CD4-positive, alpha-beta T cell treated with Interleukin-10 for 1 hour (primary cell): ENCODE results near the gene PBX2.

Experiments used
- DNase-seq: peaks from one replicate; pipeline ENCODE4 v3.0.0-alpha.2; 2020

PBX2 gene

GRCh38 chr6:32185681-32186131 is 4.3 kb downstream of the PBX2 start:
- peak; percentile 78 for DNase-seq

- no peak for DNase-seq
Measured at GRCh38 chr6:32184084-32184640, 5.8 kb downstream of the PBX2 start, which contains the start of gene AGER. Gene AGER, minus strand, starts transcription at chr6:32184253. Its CDS starts 31 bp downstream, at chr6:32184222.

- no peak for DNase-seq
Measured at GRCh38 chr6:32183483-32184083, 6.4 kb downstream of the PBX2 start.

- DNase-seq, result no peak
Measured at GRCh38 chr6:32183030-32183429, 7.0 kb downstream of the PBX2 start.

- no peak for DNase-seq
Measured at GRCh38 chr6:32182555-32182981, 7.4 kb downstream of the PBX2 start.

GRCh38 chr6:32181915-32182529 is 8.0 kb downstream of the PBX2 start:
- no peak for DNase-seq

- DNase-seq, result no peak
Measured at GRCh38 chr6:32181148-32181702, 8.8 kb downstream of the PBX2 start.

GRCh38 chr6:32179766-32180405 is 10.1 kb downstream of the PBX2 start:
- no peak for DNase-seq

- DNase-seq, result no peak
Measured at GRCh38 chr6:32178547-32179440, 11.2 kb downstream of the PBX2 start.

- DNase-seq, result peak; percentile 99
Measured at GRCh38 chr6:32177788-32178546, 12.0 kb downstream of the PBX2 start, which contains the start of gene RNF5. Gene RNF5, plus strand, starts transcription at chr6:32178405. Its CDS starts 107 bp downstream, at chr6:32178512.

GRCh38 chr6:32177183-32177787 is 12.7 kb downstream of the PBX2 start:
- peak; percentile 70 for DNase-seq

- no peak for DNase-seq
Measured at GRCh38 chr6:32176476-32177182, 13.4 kb downstream of the PBX2 start.

- DNase-seq, result peak; percentile 97
Measured at GRCh38 chr6:32175711-32176475, 14.1 kb downstream of the PBX2 start, which contains the start of gene AGPAT1. Gene AGPAT1, minus strand, starts transcription at chr6:32176084. Its CDS starts 4,588 bp downstream, at chr6:32171496.

GRCh38 chr6:32175322-32175710 is 14.7 kb downstream of the PBX2 start:
- no peak for DNase-seq

GRCh38 chr6:32174416-32174815 is 15.6 kb downstream of the PBX2 start:
- no peak for DNase-seq

GRCh38 chr6:32173051-32173727 is 16.8 kb downstream of the PBX2 start:
- DNase-seq, result no peak

- no peak for DNase-seq
Measured at GRCh38 chr6:32171234-32171633, 18.8 kb downstream of the PBX2 start.

GRCh38 chr6:32170294-32170693 is 19.7 kb downstream of the PBX2 start:
- no peak for DNase-seq
